ENCODE data around the gene PLXNA2. TPM values are rescaled to one million over a fixed set of nuclear protein-coding genes. Genes with fewer than 3 reads are reported as not detected.

Gene PLXNA2
- total RNA-seq, 1 donor from 2014 or later = 47.5 TPM

- ATAC-seq = no peak
Measured at GRCh38 chr1:208179263-208179816, 64.8 kb downstream of the PLXNA2 start.

- ATAC-seq = no peak
Measured at GRCh38 chr1:208178091-208178529, 66.1 kb downstream of the PLXNA2 start.

GRCh38 chr1:208177656-208178055 is 66.5 kb downstream of the PLXNA2 start:
- ATAC-seq = peak; percentile 6

- ATAC-seq = no peak
Measured at GRCh38 chr1:208176649-208177048, 67.5 kb downstream of the PLXNA2 start.

- ATAC-seq = no peak
Measured at GRCh38 chr1:208175508-208175895, 68.7 kb downstream of the PLXNA2 start.

GRCh38 chr1:208174731-208175507 is 69.3 kb downstream of the PLXNA2 start:
- no peak for ATAC-seq

GRCh38 chr1:208174200-208174599 is 70.0 kb downstream of the PLXNA2 start:
- ATAC-seq = no peak

GRCh38 chr1:208173749-208174148 is 70.4 kb downstream of the PLXNA2 start:
- no peak for ATAC-seq

GRCh38 chr1:208172423-208173145 is 71.6 kb downstream of the PLXNA2 start:
- peak; percentile 69 for ATAC-seq

GRCh38 chr1:208171616-208172422 is 72.4 kb downstream of the PLXNA2 start:
- ATAC-seq = no peak

GRCh38 chr1:208170252-208170651 is 73.9 kb downstream of the PLXNA2 start:
- no peak for ATAC-seq

GRCh38 chr1:208169081-208169879 is 74.9 kb downstream of the PLXNA2 start:
- no peak for ATAC-seq

GRCh38 chr1:208167261-208167869 is 76.8 kb downstream of the PLXNA2 start:
- ATAC-seq = no peak

- peak; percentile 51 for ATAC-seq
Measured at GRCh38 chr1:208166340-208167138, 77.6 kb downstream of the PLXNA2 start.

- no peak for ATAC-seq
Measured at GRCh38 chr1:208165659-208166058, 78.5 kb downstream of the PLXNA2 start.

GRCh38 chr1:208164609-208165008 is 79.6 kb downstream of the PLXNA2 start:
- ATAC-seq = no peak

GRCh38 chr1:208163539-208163938 is 80.6 kb downstream of the PLXNA2 start:
- ATAC-seq = no peak

GRCh38 chr1:208162903-208163302 is 81.3 kb downstream of the PLXNA2 start:
- ATAC-seq = peak; percentile 27

GRCh38 chr1:208161656-208162375 is 82.4 kb downstream of the PLXNA2 start:
- ATAC-seq = no peak

GRCh38 chr1:208161005-208161404 is 83.2 kb downstream of the PLXNA2 start:
- no peak for ATAC-seq
